HG02571 (cell line): Measurements from ENCODE around the gene MRNIP.
"Not testable (repeated sequence)": the region's sequence is repeated elsewhere in the genome, so short reads cannot be mapped to it uniquely, and the experiment has no call there.

Experiments
- ATAC-seq: cut with Tn5 transposase; IDR thresholded peaks from one replicate; pipeline ENCODE4 v1.9.1; 2021; ENCODE audit warnings: mild to moderate bottlenecking, moderate library complexity; ENCODE audit not compliant: unreplicated experiment

MRNIP gene

GRCh38 chr5:179840766-179841165, 17.9 kb downstream of the MRNIP start:
- ATAC-seq = no peak

DNA sequence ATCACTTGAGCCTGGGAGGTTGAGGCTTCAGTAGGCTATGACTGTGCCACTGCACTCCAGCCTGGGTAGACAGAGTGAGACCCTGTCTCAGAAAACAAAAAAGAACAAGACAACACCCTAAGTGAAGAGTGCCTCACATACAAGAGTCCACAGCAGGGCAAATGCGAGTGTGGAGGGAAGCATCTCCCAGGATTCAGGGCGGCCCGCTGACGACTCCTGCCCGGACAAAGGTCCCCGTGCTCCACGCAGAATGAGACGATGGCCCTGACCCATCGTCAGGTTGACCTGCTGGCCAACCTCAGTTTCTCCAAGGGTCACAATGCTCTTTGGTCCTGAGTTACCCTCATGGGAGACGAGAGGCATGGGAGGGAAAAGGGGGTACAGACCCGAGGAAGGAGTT, 18.3 kb downstream of the MRNIP start:
- no peak for ATAC-seq

GRCh38 chr5:179839328-179840256, 19.0 kb downstream of the MRNIP start:
- ATAC-seq = no peak

GRCh38 chr5:179837076-179838011, 21.3 kb downstream of the MRNIP start:
- no peak for ATAC-seq

- peak; percentile 42 for ATAC-seq
Observed at GRCh38 chr5:179836225-179837019, 22.2 kb downstream of the MRNIP start.

DNA sequence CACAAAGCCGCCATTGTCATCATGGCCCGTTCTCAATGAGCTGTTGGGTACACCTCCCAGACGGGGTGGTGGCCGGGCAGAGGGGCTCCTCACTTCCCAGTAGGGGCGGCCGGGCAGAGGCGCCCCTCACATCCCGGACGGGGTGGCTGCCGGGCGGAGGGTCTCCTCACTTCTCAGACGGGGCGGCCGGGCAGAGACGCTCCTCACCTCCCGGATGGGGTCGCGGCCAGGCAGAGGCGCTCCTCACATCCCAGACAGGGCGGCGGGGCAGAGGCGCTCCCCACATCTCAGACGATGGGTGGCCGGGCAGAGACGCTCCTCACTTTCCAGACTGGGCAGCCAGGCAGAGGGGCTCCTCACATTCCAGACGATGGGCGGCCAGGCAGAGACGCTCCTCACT, 23.7 kb downstream of the MRNIP start:
- not testable (repeated sequence) for ATAC-seq

DNA sequence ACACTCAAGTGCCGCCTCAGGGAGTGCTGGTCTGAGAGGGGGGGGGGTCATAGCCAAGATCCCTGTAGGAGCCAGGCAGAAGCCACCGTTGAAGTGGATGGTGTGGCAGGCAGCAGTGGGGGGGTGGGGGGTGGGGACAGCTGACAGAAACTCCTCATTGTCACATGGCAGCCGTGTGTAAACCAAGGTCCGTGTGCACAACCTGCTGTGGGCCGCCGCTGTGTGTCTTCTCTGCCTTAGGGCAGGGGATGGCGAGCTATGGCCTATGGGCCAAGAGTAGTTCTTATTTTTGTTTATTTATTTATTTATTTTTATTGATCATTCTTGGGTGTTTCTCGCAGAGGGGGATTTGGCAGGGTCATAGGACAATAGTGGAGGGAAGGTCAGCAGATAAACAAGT, 24.5 kb downstream of the MRNIP start:
- no peak for ATAC-seq

DNA sequence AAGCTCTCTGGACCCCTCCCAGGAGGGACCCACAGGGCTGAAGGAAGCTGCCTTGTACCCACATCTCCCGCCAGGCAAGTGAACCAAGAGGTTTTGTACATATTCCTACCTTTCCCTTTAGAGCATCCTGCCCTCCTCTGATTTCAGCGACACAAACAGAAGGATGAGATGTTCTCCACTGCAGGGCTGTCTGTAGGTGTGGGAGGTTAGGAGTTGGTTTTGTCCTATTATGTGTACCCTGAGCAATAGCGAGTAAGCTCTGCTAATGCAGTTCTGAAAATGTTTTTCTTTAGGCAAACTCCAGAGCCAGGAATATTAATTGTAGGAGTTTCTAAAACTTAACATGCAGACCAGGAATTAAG, 24.9 kb downstream of the MRNIP start:
- ATAC-seq = no peak

GRCh38 chr5:179833056-179833708, 25.4 kb downstream of the MRNIP start:
- ATAC-seq = no peak

DNA sequence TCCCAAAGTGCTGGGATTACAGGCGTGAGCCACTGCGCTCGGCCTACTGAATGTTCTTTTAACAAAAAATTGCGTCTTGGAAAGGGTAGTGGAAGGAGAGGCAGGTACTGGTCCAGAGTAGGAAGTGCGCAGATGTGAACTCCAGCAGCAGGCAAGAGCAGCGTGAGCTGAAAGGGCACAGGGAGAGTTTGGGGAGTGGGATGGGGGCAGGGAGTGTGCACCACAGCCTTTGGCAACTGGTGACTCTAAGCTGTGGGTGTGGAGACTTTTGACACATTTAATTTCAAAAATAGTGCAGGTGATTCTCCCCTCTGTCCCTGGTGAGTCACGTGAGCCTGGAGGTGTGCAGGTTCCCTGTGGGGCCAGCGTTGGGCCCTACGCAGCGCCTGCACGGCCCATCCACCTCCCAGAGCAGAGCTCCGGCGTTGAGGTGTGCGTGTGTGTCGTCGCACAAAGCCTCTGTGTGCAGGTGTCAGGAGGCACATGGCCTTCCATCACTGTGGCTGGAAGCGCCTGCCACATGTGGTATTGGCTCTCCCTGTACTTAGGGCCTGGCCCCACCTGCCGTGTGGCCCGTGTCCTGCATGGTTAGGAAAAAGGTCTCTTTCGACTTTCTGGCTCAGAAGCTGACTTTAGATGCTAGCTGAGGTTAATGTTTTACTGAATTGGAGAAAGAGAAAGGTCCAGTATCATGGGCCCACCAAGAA, 26.4 kb downstream of the MRNIP start:
- no peak for ATAC-seq

DNA sequence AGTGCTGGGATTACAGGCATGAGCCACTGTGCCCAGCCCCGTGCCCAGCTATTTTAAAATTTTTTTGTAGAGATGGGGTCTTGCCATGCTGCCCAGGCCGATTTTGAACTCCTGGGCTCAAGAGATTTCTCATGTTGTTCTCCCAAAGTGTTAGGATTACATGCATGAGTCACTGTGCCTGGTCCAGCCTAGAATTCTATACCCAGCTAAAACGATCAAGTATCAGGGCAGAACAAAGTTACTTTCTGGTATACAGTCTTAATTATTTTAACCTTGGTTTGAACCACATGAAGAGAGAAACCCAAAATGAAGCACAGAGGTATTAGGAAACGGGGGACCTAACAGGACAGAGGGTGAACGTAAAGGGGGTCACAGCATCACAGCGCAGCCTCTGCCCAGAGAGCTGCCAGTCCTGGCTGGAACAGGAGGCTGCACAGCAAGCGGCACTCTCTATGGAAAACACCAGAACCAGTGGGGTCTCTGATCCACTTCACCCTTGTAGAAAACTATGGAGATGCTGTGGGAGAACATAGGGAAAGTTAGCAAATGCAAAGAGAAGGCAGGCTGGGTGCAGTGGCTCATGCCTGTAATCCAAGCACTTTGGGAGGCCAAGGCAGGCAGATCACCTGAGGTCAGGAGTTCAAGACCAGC, 27.7 kb downstream of the MRNIP start:
- ATAC-seq = no peak

DNA sequence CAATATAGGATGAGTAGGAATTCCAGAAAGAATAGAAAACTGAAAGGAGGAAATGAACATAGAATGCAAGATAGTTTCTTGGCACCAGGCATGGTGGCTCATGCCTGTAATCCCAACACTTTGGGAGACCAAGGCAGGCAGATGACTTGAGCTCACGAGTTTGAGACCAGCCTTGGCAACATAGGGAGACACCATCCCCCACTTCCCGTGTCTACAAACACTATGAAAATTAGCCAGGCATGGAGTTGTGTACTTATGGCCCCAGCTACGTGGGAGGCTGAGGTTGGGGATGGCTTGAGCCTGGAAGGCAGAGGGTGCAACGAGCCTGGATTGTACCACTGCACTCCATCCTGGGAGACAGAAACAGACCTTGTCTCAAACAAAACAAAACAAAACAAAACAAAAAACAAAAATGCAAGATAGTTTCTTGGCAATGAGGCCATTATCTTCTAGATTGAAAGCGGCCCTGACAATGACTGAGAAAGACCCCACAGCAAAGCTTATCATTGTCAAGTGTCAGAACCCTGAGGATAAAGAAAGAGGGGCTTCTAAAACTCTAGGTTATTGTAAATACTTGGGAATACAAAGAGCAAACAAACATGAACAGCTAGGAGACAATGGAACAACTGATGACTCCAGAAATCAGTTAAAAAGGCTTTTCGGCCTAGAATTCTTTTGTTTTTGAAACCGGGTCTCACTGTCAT, 28.7 kb downstream of the MRNIP start:
- ATAC-seq = no peak

- ATAC-seq = no peak
Observed at GRCh38 chr5:179828756-179829421, 29.7 kb downstream of the MRNIP start.

DNA sequence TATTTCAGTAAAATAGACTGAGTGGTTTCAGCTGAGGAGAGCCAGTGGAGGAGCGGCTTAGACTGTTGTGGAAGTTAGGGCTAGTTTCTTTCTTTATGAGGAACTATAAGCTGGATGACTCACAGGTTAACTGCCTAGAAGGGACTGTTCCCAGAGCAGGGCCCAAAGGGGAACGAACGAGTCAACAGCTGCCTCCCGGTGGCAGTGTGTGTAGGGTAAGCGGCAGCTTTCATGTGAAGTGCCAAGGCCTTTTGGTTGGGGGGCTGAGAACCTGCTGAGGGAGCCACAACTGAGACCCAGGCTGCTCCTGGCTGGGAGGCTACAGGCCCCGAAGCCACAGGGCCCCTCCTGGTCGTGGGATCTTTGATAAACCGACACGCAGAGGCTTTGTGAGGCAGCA, 30.9 kb downstream of the MRNIP start:
- no peak for ATAC-seq

GRCh38 chr5:179825655-179826182, 32.9 kb downstream of the MRNIP start:
- ATAC-seq = no peak

DNA sequence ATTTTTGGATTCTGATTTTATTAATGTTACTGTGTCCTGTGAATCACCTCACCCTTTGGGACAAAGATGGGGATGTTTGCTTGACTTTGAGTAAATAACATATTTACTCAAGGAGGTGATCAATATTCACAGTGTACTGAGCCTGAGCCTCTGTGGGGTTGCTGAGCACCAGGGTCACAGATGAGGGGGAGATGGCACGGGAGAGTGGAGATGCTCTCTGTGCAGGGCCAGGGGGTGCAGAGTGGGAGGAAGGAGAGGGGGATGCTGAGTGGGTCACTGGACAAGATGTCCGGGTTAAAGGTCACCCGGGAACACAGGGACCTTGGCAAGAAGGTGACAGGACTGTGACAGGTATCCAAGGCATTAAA, 33.9 kb downstream of the MRNIP start:
- no peak for ATAC-seq

- ATAC-seq = no peak
Observed at GRCh38 chr5:179823937-179824744, 34.5 kb downstream of the MRNIP start.
